ENCODE measurements around the gene PROX1.
"Not testable (repeated sequence)": the region's sequence is repeated elsewhere in the genome, so short reads cannot be mapped to it uniquely, and the experiment has no call there.

The PROX1 gene

GRCh38 chr1:214075999-214076707, 88.4 kb downstream of the PROX1 start:
- no peak for DNase-seq

GRCh38 chr1:214076708-214077065, 88.9 kb downstream of the PROX1 start:
- DNase-seq: no peak

- no peak for DNase-seq
These were observed 91.2 kb downstream of the PROX1 start for GRCh38 chr1:214078950-214079349.

- DNase-seq: no peak
These were observed 97.6 kb downstream of the PROX1 start for GRCh38 chr1:214085325-214085724.

DNA sequence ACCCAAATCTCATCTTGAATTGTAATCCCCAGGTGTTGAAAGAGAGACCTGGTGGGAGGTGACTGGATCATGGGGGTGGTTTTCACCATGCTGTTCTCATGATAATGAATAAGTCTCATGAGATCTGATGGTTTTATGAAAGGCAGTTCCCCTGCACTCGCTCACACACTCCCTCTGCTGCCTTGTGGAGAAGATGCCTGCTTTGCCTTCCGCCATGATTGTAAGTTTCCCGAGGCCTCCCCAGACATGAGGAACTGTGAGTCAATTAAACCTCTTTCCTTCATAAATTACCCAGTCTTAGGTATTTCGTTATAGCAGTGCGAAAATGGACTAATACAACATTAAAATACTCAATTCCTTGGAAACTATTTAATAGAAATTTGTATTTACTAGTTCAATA, 99.2 kb downstream of the PROX1 start:
- DNase-seq: no peak

- DNase-seq: not testable (repeated sequence)
These were observed 101.2 kb downstream of the PROX1 start for GRCh38 chr1:214089003-214089402.

Data from kidney glomerular epithelial cell (primary cell).